SK-N-SH (cell line): ENCODE results near the gene CFAP251.

Experiments
- EZH2phosphoT487 ChIP-seq: fragments of 200-600 bp; sonication (generic); IDR thresholded peaks from 2 replicates; pipeline ENCODE4 v1.6.1; 2017; ENCODE audit warnings: low read depth, mixed run types, mild to moderate bottlenecking, antibody characterized with exemption, moderate library complexity, borderline replicate concordance
- GABPA ChIP-seq: IDR thresholded peaks from 2 replicates; pipeline ENCODE4 v1.4.0; 2012; ENCODE audit warnings: low read depth, mild to moderate bottlenecking
- JUND ChIP-seq: IDR thresholded peaks from 2 replicates; pipeline ENCODE4 v1.4.0; 2012
- MEF2A ChIP-seq: IDR thresholded peaks from 2 replicates; pipeline ENCODE4 v1.4.0; 2012; ENCODE audit warnings: low read depth, borderline replicate concordance
- NFIC ChIP-seq: IDR thresholded peaks from 2 replicates; pipeline ENCODE4 v1.4.0; 2012; ENCODE audit warnings: borderline replicate concordance
- NRF1 ChIP-seq: IDR thresholded peaks from 2 replicates; pipeline ENCODE4 v1.6.1; 2012; ENCODE audit warnings: low read depth, mild to moderate bottlenecking, low read length
- RAD21 ChIP-seq: IDR thresholded peaks from 2 replicates; pipeline ENCODE4 v1.6.1; 2012; ENCODE audit warnings: mild to moderate bottlenecking, low read length
- SIN3A ChIP-seq: IDR thresholded peaks from 2 replicates; pipeline ENCODE4 v1.6.1; 2012; ENCODE audit warnings: low read depth, mild to moderate bottlenecking, low read length, moderate library complexity, borderline replicate concordance
- TF ChIP-seq, protein P1 (sequence below): fragments of 200-600 bp; sonication (generic); IDR thresholded peaks from 2 replicates; pipeline ENCODE4 v1.6.1; 2017; ENCODE audit warnings: antibody characterized with exemption, mild to moderate bottlenecking, moderate library complexity
- TF ChIP-seq, protein P2 (sequence below): IDR thresholded peaks from 2 replicates; pipeline ENCODE4 v1.6.1; 2012; ENCODE audit warnings: mild to moderate bottlenecking, low read depth, low read length, moderate library complexity

DNA sequence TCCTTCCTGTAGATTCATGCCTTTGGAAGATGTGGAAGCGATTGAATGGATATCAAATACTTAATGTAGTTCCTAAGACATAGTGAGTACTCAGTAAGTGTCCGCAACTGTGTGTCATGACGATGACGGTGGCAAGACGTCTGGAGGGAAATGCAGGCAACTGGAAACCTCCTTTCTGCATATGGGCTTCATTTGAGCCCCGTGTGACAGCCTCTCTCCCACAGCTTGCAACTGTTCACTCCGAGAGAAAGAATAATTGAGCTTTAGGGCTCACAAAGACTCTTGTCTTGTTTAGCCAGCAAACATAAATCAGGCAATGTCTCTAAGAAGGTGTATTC lies 6.9 kb downstream of the CFAP251 start:
- TF ChIP-seq GABPA = no peak
- no peak for TF ChIP-seq NRF1
- TF ChIP-seq, protein P1, sequence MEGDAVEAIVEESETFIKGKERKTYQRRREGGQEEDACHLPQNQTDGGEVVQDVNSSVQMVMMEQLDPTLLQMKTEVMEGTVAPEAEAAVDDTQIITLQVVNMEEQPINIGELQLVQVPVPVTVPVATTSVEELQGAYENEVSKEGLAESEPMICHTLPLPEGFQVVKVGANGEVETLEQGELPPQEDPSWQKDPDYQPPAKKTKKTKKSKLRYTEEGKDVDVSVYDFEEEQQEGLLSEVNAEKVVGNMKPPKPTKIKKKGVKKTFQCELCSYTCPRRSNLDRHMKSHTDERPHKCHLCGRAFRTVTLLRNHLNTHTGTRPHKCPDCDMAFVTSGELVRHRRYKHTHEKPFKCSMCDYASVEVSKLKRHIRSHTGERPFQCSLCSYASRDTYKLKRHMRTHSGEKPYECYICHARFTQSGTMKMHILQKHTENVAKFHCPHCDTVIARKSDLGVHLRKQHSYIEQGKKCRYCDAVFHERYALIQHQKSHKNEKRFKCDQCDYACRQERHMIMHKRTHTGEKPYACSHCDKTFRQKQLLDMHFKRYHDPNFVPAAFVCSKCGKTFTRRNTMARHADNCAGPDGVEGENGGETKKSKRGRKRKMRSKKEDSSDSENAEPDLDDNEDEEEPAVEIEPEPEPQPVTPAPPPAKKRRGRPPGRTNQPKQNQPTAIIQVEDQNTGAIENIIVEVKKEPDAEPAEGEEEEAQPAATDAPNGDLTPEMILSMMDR = no peak
- TF ChIP-seq JUND = no peak
- TF ChIP-seq SIN3A = no peak
- TF ChIP-seq, protein P2, sequence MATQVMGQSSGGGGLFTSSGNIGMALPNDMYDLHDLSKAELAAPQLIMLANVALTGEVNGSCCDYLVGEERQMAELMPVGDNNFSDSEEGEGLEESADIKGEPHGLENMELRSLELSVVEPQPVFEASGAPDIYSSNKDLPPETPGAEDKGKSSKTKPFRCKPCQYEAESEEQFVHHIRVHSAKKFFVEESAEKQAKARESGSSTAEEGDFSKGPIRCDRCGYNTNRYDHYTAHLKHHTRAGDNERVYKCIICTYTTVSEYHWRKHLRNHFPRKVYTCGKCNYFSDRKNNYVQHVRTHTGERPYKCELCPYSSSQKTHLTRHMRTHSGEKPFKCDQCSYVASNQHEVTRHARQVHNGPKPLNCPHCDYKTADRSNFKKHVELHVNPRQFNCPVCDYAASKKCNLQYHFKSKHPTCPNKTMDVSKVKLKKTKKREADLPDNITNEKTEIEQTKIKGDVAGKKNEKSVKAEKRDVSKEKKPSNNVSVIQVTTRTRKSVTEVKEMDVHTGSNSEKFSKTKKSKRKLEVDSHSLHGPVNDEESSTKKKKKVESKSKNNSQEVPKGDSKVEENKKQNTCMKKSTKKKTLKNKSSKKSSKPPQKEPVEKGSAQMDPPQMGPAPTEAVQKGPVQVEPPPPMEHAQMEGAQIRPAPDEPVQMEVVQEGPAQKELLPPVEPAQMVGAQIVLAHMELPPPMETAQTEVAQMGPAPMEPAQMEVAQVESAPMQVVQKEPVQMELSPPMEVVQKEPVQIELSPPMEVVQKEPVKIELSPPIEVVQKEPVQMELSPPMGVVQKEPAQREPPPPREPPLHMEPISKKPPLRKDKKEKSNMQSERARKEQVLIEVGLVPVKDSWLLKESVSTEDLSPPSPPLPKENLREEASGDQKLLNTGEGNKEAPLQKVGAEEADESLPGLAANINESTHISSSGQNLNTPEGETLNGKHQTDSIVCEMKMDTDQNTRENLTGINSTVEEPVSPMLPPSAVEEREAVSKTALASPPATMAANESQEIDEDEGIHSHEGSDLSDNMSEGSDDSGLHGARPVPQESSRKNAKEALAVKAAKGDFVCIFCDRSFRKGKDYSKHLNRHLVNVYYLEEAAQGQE = no peak
- TF ChIP-seq EZH2phosphoT487 = no peak
- no peak for TF ChIP-seq MEF2A
- TF ChIP-seq RAD21 = no peak
- TF ChIP-seq NFIC = no peak
